DND-41 (cell line): ENCODE measurements around the gene HRG.

ENCODE experiments used
- CTCF ChIP-seq: IDR thresholded peaks from 2 replicates; pipeline ENCODE4 v1.5.1; 2012; ENCODE audit warnings: borderline replicate concordance, low read length, moderate library complexity, mild to moderate bottlenecking; ENCODE audit not compliant: poor library complexity, severe bottlenecking; ENCODE audit errors: extremely low read depth
- EZH2 ChIP-seq: IDR thresholded peaks from 3 replicates; pipeline ENCODE4 v1.6.1; 2012; ENCODE audit warnings: borderline replicate concordance, low read depth, mild to moderate bottlenecking, moderate library complexity, low read length, inconsistent platforms; ENCODE audit not compliant: severe bottlenecking

- TF ChIP-seq CTCF (no peak), EZH2 (no peak)
These were observed 4.3 kb downstream of the HRG start for GRCh38 chr3:186670155-186670554.
